OCI-LY1 (cell line): Measurements from ENCODE around the gene PLEK.

Experiments used
- H2AFZ ChIP-seq: fragments of 200-600 bp; sonication (generic), shearing (Covaris generic); 2 replicates; pipeline ENCODE4 v1.6.0; 2014; ENCODE audit warnings: antibody characterized with exemption, mild to moderate bottlenecking, low read length
- H3F3A ChIP-seq: fragments of 200-600 bp; sonication (generic), shearing (Covaris generic); 2 replicates; pipeline ENCODE4 v1.6.0; 2014; ENCODE audit warnings: mild to moderate bottlenecking, antibody characterized with exemption, low read length, moderate library complexity; ENCODE audit not compliant: insufficient read depth
- H3K27ac ChIP-seq: fragments of 200-600 bp; sonication (generic); 2 replicates; pipeline ENCODE4 v1.5.1; 2014; ENCODE audit warnings: low read length, mixed run types, mild to moderate bottlenecking, low read depth; ENCODE audit not compliant: poor library complexity, severe bottlenecking
- H3K27me3 ChIP-seq: fragments of 200-600 bp; sonication (generic); 2 replicates; pipeline ENCODE4 v1.6.0; 2014; ENCODE audit warnings: antibody characterized with exemption, mild to moderate bottlenecking, low read length, moderate library complexity; ENCODE audit not compliant: insufficient read depth
- H3K36me3 ChIP-seq: fragments of 200-600 bp; sonication (generic); 2 replicates; pipeline ENCODE4 v1.6.1; 2014; ENCODE audit warnings: mild to moderate bottlenecking, antibody characterized with exemption, low read length, moderate library complexity, mixed read lengths; ENCODE audit not compliant: insufficient read depth
- H3K4me1 ChIP-seq: fragments of 200-600 bp; sonication (generic); 2 replicates; pipeline ENCODE4 v1.5.1; 2014; ENCODE audit warnings: mild to moderate bottlenecking, low read length, moderate library complexity; ENCODE audit not compliant: insufficient read depth, severe bottlenecking
- H3K4me2 ChIP-seq: fragments of 200-600 bp; sonication (generic), shearing (Covaris generic); 2 replicates; pipeline ENCODE4 v1.6.1; 2014; ENCODE audit warnings: low read length
- H3K4me3 ChIP-seq: fragments of 200-600 bp; sonication (generic); 2 replicates; pipeline ENCODE4 v1.5.1; 2014; ENCODE audit warnings: low read length, low read depth, mild to moderate bottlenecking, mixed read lengths; ENCODE audit not compliant: poor library complexity, severe bottlenecking
- H3K79me2 ChIP-seq: fragments of 200-600 bp; shearing (Covaris generic); 2 replicates; pipeline ENCODE4 v1.6.1; 2016; ENCODE audit warnings: mixed run types, low read length, mixed read lengths; ENCODE audit not compliant: insufficient read depth
- H3K9ac ChIP-seq: fragments of 200-600 bp; sonication (generic), shearing (Covaris generic); 2 replicates; pipeline ENCODE4 v1.6.1; 2014; ENCODE audit warnings: mild to moderate bottlenecking, low read length, mixed read lengths
- H3K9me2 ChIP-seq: fragments of 200-600 bp; sonication (generic), shearing (Covaris generic); 2 replicates; pipeline ENCODE4 v1.6.1; 2014; ENCODE audit warnings: low read depth, mild to moderate bottlenecking, low read length, mixed read lengths
- H3K9me3 ChIP-seq: fragments of 200-600 bp; shearing (Covaris generic); 2 replicates; pipeline ENCODE4 v1.6.1; 2014; ENCODE audit warnings: low read length, mixed read lengths
- H4K20me1 ChIP-seq: fragments of 200-600 bp; sonication (generic), shearing (Covaris generic); 2 replicates; pipeline ENCODE4 v1.6.0; 2016; ENCODE audit warnings: mild to moderate bottlenecking, low read length; ENCODE audit not compliant: insufficient read depth
- EZH2 ChIP-seq: fragments of 200-600 bp; sonication (generic), shearing (Covaris generic); IDR thresholded peaks from 2 replicates; pipeline ENCODE4 v1.8.0; 2017; ENCODE audit warnings: borderline replicate concordance, mixed run types, mild to moderate bottlenecking, antibody characterized with exemption, low read length, moderate library complexity, mixed read lengths
- TF ChIP-seq, protein P1 (sequence below): fragments of 200-600 bp; sonication (generic), shearing (Covaris generic); IDR thresholded peaks from 2 replicates; pipeline ENCODE4 v1.5.1; 2017; ENCODE audit warnings: mild to moderate bottlenecking, antibody characterized with exemption, low read length, moderate library complexity, mixed read lengths

PLEK gene

DNA sequence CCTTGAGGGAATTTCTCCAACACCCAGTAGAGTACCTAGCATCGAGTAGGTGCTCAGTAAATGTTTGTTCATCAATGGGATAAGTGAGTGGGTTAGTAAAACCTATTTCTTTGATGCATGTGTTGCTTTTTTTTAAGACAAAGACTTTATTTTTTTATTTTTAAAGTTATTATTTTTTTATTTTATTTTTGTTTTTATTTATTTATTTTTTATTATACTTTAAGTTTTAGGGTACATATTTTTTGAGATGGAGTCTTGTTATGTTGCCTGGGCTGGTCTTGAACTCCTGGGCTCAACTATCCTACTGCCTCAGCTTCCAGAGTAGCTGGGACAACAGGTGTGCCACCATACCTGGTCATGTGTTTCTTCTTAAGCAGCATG is 20.8 kb downstream of the PLEK start:
- no peaks in the 10 kb centered on the region for H4K20me1 ChIP-seq

DNA sequence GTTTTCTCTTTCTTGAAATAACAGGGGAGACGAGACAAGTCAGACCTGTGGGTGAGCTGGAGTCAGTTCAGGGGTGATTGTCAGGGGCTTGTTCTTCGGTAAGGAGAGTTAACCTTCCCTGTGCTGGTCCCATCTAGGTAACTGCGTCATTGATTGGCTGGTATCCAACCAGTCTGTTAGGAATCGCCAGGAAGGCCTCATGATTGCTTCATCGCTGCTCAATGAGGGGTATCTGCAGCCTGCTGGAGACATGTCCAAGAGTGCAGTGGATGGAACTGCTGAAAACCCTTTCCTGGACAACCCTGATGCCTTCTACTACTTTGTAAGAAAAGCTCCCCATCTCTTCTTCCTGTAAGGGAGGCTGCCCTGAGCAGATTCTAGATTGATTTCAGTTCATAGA is 21.3 kb downstream of the PLEK start:
- Histone ChIP-seq H3K4me3 (no peak overlapping the region), H2AFZ (no peak overlapping the region), H3K27me3 (no peaks in the 10 kb centered on the region), H3K4me1 (peaks cover 47% of the 10 kb centered on the region), H3K27ac (peak overlapping the region; percentile 84), H3K9me2 (no peaks in the 10 kb centered on the region), H3K79me2 (no peaks in the 10 kb centered on the region), H3K9me3 (no peaks in the 10 kb centered on the region), H3K4me2 (no peak overlapping the region), H4K20me1 (no peaks in the 10 kb centered on the region), H3K36me3 (peaks cover 16% of the 10 kb centered on the region), H3F3A (0 out of 2 replicates have a peak, but pooled peaks cover 3% of the 10 kb centered on the region), H3K9ac (no peak overlapping the region)
- TF ChIP-seq EZH2, result no peak
- TF ChIP-seq, protein P1, sequence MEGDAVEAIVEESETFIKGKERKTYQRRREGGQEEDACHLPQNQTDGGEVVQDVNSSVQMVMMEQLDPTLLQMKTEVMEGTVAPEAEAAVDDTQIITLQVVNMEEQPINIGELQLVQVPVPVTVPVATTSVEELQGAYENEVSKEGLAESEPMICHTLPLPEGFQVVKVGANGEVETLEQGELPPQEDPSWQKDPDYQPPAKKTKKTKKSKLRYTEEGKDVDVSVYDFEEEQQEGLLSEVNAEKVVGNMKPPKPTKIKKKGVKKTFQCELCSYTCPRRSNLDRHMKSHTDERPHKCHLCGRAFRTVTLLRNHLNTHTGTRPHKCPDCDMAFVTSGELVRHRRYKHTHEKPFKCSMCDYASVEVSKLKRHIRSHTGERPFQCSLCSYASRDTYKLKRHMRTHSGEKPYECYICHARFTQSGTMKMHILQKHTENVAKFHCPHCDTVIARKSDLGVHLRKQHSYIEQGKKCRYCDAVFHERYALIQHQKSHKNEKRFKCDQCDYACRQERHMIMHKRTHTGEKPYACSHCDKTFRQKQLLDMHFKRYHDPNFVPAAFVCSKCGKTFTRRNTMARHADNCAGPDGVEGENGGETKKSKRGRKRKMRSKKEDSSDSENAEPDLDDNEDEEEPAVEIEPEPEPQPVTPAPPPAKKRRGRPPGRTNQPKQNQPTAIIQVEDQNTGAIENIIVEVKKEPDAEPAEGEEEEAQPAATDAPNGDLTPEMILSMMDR, result no peak

More for the DNA sequence above, 20.8 kb downstream of the PLEK start:
- Histone ChIP-seq H3K4me2 (peak overlapping the region; percentile 30; the same call in 1 of the 2 replicates), H3K4me3 (no peak overlapping the region), H3K4me1 (peaks cover 47% of the 10 kb centered on the region), H3K27ac (peak overlapping the region; percentile 84), H3K9me3 (no peaks in the 10 kb centered on the region), H2AFZ (no peak overlapping the region), H3K79me2 (no peaks in the 10 kb centered on the region), H3K9me2 (no peaks in the 10 kb centered on the region), H3K36me3 (peaks cover 16% of the 10 kb centered on the region), H3K27me3 (no peaks in the 10 kb centered on the region), H3F3A (0 out of 2 replicates have a peak, but pooled peaks cover 3% of the 10 kb centered on the region), H3K9ac (no peak overlapping the region)
- TF ChIP-seq, protein P1, result no peak
- TF ChIP-seq EZH2, result no peak

DNA sequence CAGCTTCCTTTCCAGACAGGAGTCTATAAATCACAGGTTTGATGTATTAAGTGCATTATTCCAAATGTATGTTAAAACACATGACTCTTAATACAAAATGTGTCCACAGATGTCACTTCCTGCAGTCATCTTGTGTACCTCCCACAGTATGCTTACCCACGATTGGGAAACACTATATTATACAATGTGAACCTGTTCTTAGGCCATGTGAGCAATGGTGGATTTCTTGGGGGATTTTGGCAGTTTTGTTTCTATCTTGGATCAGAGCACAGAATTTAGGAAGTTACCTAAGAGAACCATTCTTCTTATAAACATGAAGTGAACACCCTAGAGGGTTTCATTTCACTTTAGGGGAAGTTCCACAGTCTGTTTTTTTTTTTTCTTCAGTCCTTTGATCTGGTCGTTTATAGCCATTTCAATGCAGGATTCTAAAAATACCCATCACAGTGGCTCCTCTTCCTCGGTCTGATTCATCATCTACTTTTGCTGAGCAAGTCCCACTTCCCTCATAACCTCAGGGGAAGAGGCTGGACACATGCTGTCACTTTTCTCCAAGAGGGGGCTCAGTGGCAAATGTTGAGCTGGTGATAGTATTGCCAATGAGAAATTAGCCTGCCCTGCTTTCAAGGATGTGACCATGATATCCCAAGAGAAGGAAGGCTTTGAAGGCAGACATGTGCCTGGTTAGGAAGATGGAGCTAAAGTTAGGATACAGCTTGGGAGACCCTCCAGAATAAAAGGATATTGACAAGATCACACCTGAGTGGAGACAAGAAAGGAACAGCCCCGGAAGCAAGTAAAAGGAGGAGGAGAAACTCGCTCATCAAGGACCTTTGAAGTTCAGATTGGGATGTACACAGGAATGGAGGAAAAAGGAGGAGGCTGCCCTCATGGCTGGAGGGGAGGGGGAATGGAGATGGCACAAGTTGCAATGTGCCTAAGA is 22.6 kb downstream of the PLEK start:
- peak overlapping the region; percentile 1; the same call in 1 of the 2 replicates for H3K9ac ChIP-seq
- H3K27ac ChIP-seq, result peak overlapping the region; percentile 84
- H3K36me3 ChIP-seq, result peaks cover 14% of the 10 kb centered on the region
- H3K27me3 ChIP-seq, result no peaks in the 10 kb centered on the region
- H3K4me2 ChIP-seq, result peak overlapping the region; percentile 41
- no peaks in the 10 kb centered on the region for H3K9me2 ChIP-seq
- peak overlapping the region; percentile 15 for H3K4me3 ChIP-seq
- no peaks in the 10 kb centered on the region for H4K20me1 ChIP-seq
- no peaks in the 10 kb centered on the region for H3K79me2 ChIP-seq
- 0 out of 2 replicates have a peak, but pooled peaks cover 3% of the 10 kb centered on the region for H3F3A ChIP-seq
- no peak for TF ChIP-seq EZH2
- TF ChIP-seq, protein P1, result no peak
- no peak overlapping the region for H2AFZ ChIP-seq
- no peaks in the 10 kb centered on the region for H3K9me3 ChIP-seq
- H3K4me1 ChIP-seq, result peaks cover 47% of the 10 kb centered on the region
